K562 (cell line): ENCODE measurements around the gene PSME1. TPM values are rescaled to one million over a fixed set of nuclear protein-coding genes. Genes with fewer than 3 reads are reported as not detected.
A peak's percentile ranks its signal among the peaks of the same experiment; 100 is the strongest.

Experiments
- DLX4 ChIP-seq: fragments of 250-450 bp; sonication (Bioruptor Pico); IDR thresholded peaks from 2 replicates; pipeline ENCODE4 v1.6.1; 2021; ENCODE audit warnings: mild to moderate bottlenecking
- E2F6 ChIP-seq, 2 experiments: IDR thresholded peaks; 2 replicates each; pipeline ENCODE4 v1.6.1; 2011; ENCODE audit warnings: borderline replicate concordance in 1 of 2, control low read depth in 1 of 2, low read depth in 1 of 2, low read length in 1 of 2, mild to moderate bottlenecking in 1 of 2, mixed read lengths in 1 of 2, moderate library complexity in 1 of 2; ENCODE audit not compliant: insufficient read depth in 1 of 2, insufficient read length in 1 of 2, poor library complexity in 1 of 2, severe bottlenecking in 1 of 2; ENCODE audit errors: extremely low read depth in 1 of 2
- ELF1 ChIP-seq: fragments of 200-800 bp; sonication (Bioruptor generic); IDR thresholded peaks from 2 replicates; pipeline ENCODE4 v1.6.1; 2016; ENCODE audit warnings: missing genetic modification characterization, missing compliant biosample characterization
- MGA ChIP-seq: fragments of 450-650 bp; IDR thresholded peaks from 2 replicates; pipeline ENCODE4 v1.6.1; 2016; ENCODE audit warnings: mild to moderate bottlenecking, moderate library complexity
- NCOA6 ChIP-seq: fragments of 450-650 bp; IDR thresholded peaks from 2 replicates; pipeline ENCODE4 v1.6.1; 2017; ENCODE audit warnings: mild to moderate bottlenecking
- NFIC ChIP-seq: fragments of 450-650 bp; IDR thresholded peaks from 2 replicates; pipeline ENCODE4 v1.6.1; 2017; ENCODE audit warnings: mild to moderate bottlenecking, inconsistent platforms
- NFRKB ChIP-seq: fragments of 450-650 bp; IDR thresholded peaks from 2 replicates; pipeline ENCODE4 v1.6.1; 2016; ENCODE audit warnings: low read depth
- NR1H2 ChIP-seq: sonication (generic); formaldehyde crosslinking; IDR thresholded peaks from 2 replicates; pipeline ENCODE4 v1.4.0; 2020; ENCODE audit warnings: mild to moderate bottlenecking, missing genetic modification reagents
- POLR3G ChIP-seq: IDR thresholded peaks from 2 replicates; pipeline ENCODE4 v1.6.1; 2011; ENCODE audit not compliant: insufficient read length, insufficient replicate concordance; ENCODE audit errors: extremely low read depth
- SIN3B ChIP-seq: fragments of 450-650 bp; IDR thresholded peaks from 2 replicates; pipeline ENCODE4 v1.6.1; 2017; ENCODE audit warnings: low read depth, mild to moderate bottlenecking, moderate library complexity
- SLC30A9 ChIP-seq: fragments of 250-450 bp; sonication (Bioruptor Pico); IDR thresholded peaks from 2 replicates; pipeline ENCODE4 v1.8.0; 2022; ENCODE audit warnings: mild to moderate bottlenecking, moderate library complexity
- USF2 ChIP-seq: sonication (generic); formaldehyde crosslinking; IDR thresholded peaks from 2 replicates; pipeline ENCODE4 v1.5.0; 2020; ENCODE audit warnings: missing genetic modification reagents
- ZFX ChIP-seq: sonication (generic); formaldehyde crosslinking; IDR thresholded peaks from 2 replicates; pipeline ENCODE4 v1.8.0; 2022; ENCODE audit warnings: mild to moderate bottlenecking, missing genetic modification reagents, moderate library complexity
- polyA plus RNA-seq, 8 experiments: library from polyadenylated mRNA; depleted of rRNA in 4 of 8; stranded (reverse) in 5 of 8; unstranded in 3 of 8; fragments of >200 nt; fragmentation: Nextera tagmentation in 2 of 8; fragmentation: Illumina TruSeq in 1 of 8; extraction: Ambion mirVana in 2 of 8; extraction: Trizol in 1 of 8; gene quantifications; 2 replicates each; pipeline versions ENCODE4 v1.2.1 to v1.2.3, GENCODE V29; 2011 to 2014; ENCODE audit warnings: inconsistent platforms in 1 of 8, missing spikeins in 1 of 8
- total RNA-seq, 7 experiments: library from RNA; depleted of rRNA in 6 of 7; stranded (reverse); fragments of >200 nt in 6 of 7; fragmentation: Illumina TruSeq in 2 of 7; extraction: Trizol in 2 of 7; gene quantifications; 2 replicates each; pipeline versions ENCODE4 v1.2.1 to v1.2.3, GENCODE V29; 2011 to 2021; ENCODE audit warnings: low replicate concordance in 1 of 7

Gene PSME1
- total and polyA plus RNA-seq, 9 of the 15 experiments (the other 6 are each of a cell fraction or from before 2014, with no cell fraction given), result 20.3 to 180 (median 67.5) TPM

GRCh38 chr14:24114532-24115421 lies 21.2 kb upstream of the PSME1 start, which contains the start of the genes DCAF11 and NRL (continued):
- TF ChIP-seq USF2 (CRISPR knock-in tag) (peak; percentile 91), POLR3G (no peak), SIN3B (0 out of 2 replicates have a peak, but pooled peaks have one; percentile 18), NFRKB (no peak), DLX4 (CRISPR knock-in tag) (no peak), MGA (peak; percentile 92), ZFX (peak; percentile 82), SLC30A9 (CRISPR knock-in tag) (no peak), NCOA6 (0 out of 2 replicates have a peak, but pooled peaks have one; percentile 10), ELF1 (tag) (peak; percentile 83), E2F6 (IDR thresholded peaks at IDR 0.05; ENCODE audit: borderline replicate concordance in 1 of 2, extremely low read depth in 1 of 2, insufficient read depth in 1 of 2, insufficient read length in 1 of 2, low read depth in 1 of 2, low read length in 1 of 2, poor library complexity in 1 of 2, severe bottlenecking in 1 of 2) (peak in 1 of 2 experiments; percentile 75), NFIC (0 out of 2 replicates have a peak, but pooled peaks have one; percentile 2), NR1H2 (CRISPR knock-in tag) (no peak)
